ENCODE results near the gene P2RX2.
A peak's percentile ranks its signal among the peaks of the same experiment; 100 is the strongest.

P2RX2 gene

GRCh38 chr12:132620113-132620898 is 1.7 kb downstream of the P2RX2 start:
- DNase-seq, result no peak

DNA sequence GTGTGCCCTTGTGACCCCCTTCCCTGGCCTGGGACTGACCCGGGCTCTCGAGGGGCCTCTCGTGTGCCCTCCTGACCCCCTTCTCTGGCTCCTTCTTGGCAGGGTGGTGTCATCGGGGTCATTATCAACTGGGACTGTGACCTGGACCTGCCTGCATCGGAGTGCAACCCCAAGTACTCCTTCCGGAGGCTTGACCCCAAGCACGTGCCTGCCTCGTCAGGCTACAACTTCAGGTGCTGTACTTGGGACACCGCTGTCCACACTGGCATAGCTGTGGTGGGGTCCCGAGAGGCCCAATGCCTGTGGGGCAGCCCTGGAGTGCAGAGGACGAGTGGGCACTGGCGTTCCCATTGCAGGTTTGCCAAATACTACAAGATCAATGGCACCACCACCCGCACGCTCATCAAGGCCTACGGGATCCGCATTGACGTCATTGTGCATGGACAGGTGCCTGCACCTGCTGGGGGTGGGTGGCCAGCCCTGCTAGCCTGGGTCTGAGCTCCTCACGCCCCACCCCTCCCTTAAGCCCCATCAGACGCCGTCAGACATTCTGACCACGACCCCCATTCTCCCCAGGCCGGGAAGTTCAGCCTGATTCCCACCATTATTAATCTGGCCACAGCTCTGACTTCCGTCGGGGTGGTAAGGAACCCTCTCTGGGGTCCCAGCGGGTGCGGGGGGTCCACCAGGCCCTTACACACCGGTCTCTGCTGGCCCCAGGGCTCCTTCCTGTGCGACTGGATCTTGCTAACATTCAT is 2.5 kb downstream of the P2RX2 start:
- DNase-seq, result no peak

GRCh38 chr12:132621657-132622435 is 3.3 kb downstream of the P2RX2 start:
- DNase-seq, result no peak

DNA sequence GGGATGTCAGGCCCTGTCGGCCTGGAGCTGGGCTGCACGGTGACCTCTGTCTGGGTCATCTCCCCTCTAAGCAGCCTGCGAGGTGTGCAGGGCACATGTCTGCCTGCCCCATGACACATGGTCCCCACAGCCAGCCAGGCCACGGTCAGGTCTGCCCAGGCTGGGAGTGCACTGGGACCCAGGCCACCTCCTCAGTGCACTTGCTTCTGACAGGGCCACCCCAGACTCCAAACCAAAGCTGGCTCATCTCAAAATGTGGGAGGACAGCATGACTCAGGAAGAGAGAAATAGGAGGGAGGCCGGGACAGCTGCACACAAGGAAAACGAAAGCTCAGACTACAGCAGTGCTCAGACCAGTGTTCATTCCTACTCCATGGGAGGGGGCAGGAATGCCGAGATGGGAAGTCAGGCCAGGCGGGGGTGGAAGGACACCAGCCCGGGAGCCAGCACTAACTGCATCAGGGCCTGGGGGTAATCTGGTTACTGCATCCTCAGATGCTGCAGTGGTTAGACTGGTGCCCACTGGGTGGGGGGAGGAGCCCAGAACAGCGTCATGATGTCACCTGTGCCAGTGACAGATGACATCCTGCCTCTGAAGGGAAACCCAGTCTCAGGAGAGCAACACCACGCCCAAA is 4.0 kb downstream of the P2RX2 start:
- DNase-seq, result peak in 1 of 2 experiments; percentile 38

DNA sequence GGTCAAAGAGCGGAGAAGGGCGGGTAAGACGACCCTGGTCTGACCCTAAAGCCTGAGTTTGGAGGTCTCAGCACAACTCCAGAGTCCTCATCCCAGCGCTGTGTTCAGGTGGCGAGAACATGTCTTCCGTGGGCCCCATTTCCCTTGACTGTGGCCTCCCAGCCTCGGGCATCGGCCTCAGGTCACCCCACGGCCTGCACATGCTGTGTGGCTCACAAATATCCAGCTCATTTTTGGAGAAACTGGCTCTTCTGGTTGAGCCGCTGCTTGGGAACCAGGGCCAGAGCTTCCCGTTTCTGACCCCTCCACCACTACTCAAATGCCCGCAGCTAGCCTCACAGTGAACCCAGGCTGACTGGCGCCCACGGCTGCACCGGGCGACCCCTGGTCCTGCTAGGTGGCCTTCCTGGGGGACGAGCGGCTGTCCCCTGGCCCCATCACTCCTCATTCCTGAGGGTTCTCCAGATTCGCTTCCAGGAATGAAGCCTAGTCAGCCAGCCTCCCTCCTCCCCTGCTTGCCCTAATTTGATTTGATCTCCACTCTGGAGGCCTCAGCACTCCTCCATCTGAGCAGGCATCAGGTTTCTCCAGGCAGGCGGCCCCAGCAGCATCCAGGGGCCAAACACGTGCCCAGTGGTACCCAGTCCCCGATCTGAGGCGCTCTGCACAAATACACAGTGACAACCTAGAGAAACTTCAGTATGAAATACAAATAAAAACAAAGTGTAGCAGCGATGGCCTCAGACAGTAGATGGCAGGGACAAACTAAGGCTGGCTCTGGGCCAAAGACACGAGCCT is 4.7 kb downstream of the P2RX2 start:
- no peak for DNase-seq

- DNase-seq, result no peak
Observed at GRCh38 chr12:132624186-132624855, 5.7 kb downstream of the P2RX2 start.

- no peak for DNase-seq
Observed at GRCh38 chr12:132624910-132625630, 6.5 kb downstream of the P2RX2 start.

- DNase-seq, result no peak
Observed at GRCh38 chr12:132625731-132626430, 7.3 kb downstream of the P2RX2 start.

- no peak for DNase-seq
Observed at GRCh38 chr12:132629330-132629729, 10.8 kb downstream of the P2RX2 start.

DNA sequence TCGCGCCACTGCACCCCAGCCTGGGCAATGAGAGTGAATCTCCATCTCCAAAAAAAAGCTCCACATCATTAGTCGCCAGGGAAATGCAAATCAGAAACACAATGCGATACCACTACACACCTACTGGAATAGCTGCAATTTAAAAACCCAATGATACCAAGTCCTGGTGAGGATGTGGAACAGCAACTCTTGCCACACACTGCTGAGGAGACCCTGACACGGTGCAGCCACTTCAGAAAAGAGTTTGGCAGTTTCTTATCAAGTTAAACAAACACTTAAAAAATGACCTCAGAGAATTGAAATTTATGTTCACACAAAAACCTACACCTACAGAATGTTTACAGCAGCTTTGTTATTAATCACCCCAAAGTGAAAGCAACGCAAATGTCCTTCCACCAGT is 12.1 kb downstream of the P2RX2 start:
- DNase-seq, result no peak

GRCh38 chr12:132631666-132632065 is 13.1 kb downstream of the P2RX2 start:
- DNase-seq, result no peak

- DNase-seq, result no peak
Observed at GRCh38 chr12:132632521-132633228, 14.1 kb downstream of the P2RX2 start.

DNA sequence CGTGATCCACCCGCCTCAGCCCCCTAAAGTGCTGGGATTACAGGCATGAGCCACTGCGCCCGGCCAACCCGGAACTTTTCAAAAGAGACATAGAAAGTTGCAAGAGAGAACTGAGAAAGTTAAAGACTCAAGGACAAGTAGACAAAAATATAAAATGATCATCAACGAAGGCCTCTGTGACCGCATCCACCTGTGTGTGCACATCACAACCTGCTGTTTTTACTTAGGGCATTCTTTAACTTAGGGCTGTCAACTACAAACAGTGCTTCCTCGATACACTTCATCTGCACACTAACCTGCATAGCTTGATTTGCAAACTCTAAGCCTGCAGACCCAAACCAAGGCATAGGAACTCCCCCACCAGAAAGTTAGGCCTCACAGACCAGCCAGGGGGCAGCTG is 14.8 kb downstream of the P2RX2 start:
- DNase-seq, result no peak

GRCh38 chr12:132633901-132634300 is 15.3 kb downstream of the P2RX2 start:
- DNase-seq, result no peak

- no peak for DNase-seq
Observed at GRCh38 chr12:132634411-132634990, 15.9 kb downstream of the P2RX2 start.

DNA sequence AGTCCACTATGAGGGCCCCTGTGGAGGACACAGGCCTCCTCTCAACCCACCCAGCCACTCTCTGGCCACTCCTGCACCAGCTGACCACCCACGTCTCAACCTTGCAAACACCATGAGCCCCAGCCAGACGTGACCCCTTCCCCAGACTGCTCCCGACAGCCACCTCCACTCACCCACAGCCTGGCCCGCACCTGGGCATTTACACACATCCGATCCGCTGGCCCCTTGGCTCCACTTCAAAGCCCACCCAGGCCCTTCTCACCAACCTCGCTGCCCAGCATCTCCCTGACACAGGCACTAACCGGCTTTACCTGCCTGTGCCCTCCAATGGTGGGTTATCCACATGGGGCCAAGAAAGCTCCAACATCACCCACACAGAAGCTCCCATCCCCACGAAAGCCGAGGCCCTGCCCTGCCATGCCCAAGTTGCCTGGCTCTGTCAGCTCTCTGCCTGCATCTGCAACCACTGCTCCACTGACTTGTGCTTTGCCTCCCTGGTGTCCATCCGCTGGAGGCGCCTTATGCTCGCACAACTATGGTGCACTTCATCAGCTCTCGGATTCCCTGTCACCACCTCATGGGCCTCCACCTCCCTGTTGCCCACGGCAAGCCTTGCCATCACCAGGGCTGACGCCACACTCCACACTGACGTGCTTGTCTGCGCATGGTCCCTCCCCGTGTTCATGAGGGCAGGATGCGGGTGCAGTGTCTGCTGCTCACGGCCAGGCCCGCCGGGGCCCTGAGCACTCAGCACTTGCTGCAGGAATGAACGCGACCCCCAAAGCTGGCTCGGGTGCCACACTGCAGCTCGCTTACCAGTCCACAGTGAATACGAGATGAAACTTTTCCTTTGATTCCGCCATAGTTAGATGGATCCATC is 16.7 kb downstream of the P2RX2 start:
- no peak for DNase-seq

- no peak for DNase-seq
Observed at GRCh38 chr12:132637811-132638210, 19.2 kb downstream of the P2RX2 start.
